GM13977 (cell line): Measurements from ENCODE around the gene ESF1.

Experiments used
- DNase-seq: peaks from one replicate; pipeline ENCODE4 v3.0.0; 2012; ENCODE audit warnings: low spot score
- CTCF ChIP-seq: IDR thresholded peaks from 2 replicates; pipeline ENCODE4 v1.5.1; 2012; ENCODE audit warnings: mild to moderate bottlenecking, control low read depth; ENCODE audit not compliant: insufficient read depth; ENCODE audit errors: extremely low read depth, missing control alignments
- in situ Hi-C: fragments of 300-500 bp; cut with MboI; formaldehyde crosslinking; loops from one replicate; pipeline ENCODE4 v1.12.0; 2022; ENCODE audit warnings: low sequenced_read_pairs, low pct_unique_long_range_greater_than_20kb, mixed read lengths, inconsistent platforms; ENCODE audit not compliant: unreplicated experiment

Gene ESF1

GRCh38 chr20:13677241-13677640, 107.5 kb downstream of the ESF1 start:
- no peak for DNase-seq
- in situ Hi-C loops = no loop called here
- no peak for TF ChIP-seq CTCF

- no peak for DNase-seq
- TF ChIP-seq CTCF = no peak
- in situ Hi-C loops = no loop called here
These were observed 108.0 kb downstream of the ESF1 start for GRCh38 chr20:13676682-13677081.

GRCh38 chr20:13672690-13673089, 112.0 kb downstream of the ESF1 start:
- in situ Hi-C loops = no loop called here
- DNase-seq = no peak

DNA sequence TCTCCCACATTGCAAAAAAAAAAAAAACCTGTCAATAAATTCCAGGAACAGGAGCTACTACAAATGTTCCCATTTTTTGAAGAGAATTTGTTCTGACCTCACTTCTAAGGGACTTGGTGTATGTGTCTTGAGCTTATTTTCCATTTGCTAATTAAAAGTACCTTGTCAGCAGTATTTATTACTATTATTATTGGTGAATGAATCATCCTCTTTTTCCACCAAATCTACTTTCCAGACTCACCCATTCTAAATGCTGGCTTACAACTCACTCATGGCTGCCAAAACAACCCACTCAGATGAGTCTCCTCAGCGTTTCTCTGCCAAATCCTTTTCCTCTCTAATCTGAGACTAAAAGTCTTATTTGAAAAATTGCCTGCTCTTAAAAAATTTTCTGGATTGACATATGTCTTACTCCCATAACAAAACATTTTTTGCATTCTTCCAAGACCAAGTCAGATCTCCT, 112.8 kb downstream of the ESF1 start:
- no peak for DNase-seq
- in situ Hi-C loops = no loop called here
- TF ChIP-seq CTCF = no peak

More at GRCh38 chr20:13672690-13673089, 112.0 kb downstream of the ESF1 start:
- no peak for TF ChIP-seq CTCF

GRCh38 chr20:13671512-13671911, 113.2 kb downstream of the ESF1 start:
- no peak for DNase-seq
- TF ChIP-seq CTCF = no peak
- in situ Hi-C loops = no loop called here

DNA sequence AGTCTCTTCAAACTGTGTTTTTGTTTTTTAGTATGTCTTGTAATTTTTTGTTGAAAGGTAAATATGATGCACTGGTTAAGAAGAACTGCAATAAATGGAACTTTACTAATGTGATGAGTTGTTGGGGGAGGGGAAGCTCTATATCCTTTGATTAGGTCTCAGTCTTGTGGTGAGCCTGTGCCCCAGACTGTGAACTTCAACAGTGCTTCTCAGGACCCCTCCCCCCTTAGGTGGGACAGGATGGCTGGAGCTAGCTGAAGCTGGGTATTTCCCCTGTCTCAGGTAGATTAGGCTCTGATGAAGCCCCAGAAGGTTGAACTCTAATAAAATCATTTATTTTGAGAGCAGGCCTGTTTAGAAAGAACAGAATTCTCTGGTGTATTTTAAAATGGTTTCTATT, 114.6 kb downstream of the ESF1 start:
- TF ChIP-seq CTCF = no peak
- in situ Hi-C loops = no loop called here
- DNase-seq = no peak
